Stimulated activated naive CD4-positive, alpha-beta T cell (primary cell): ENCODE results near the gene PLXNC1.

ENCODE experiments used
- DNase-seq, 6 experiments: peaks; one replicate each; lab custom pipeline; 2025; lab: John Stamatoyannopoulos, UW

Gene PLXNC1

DNA sequence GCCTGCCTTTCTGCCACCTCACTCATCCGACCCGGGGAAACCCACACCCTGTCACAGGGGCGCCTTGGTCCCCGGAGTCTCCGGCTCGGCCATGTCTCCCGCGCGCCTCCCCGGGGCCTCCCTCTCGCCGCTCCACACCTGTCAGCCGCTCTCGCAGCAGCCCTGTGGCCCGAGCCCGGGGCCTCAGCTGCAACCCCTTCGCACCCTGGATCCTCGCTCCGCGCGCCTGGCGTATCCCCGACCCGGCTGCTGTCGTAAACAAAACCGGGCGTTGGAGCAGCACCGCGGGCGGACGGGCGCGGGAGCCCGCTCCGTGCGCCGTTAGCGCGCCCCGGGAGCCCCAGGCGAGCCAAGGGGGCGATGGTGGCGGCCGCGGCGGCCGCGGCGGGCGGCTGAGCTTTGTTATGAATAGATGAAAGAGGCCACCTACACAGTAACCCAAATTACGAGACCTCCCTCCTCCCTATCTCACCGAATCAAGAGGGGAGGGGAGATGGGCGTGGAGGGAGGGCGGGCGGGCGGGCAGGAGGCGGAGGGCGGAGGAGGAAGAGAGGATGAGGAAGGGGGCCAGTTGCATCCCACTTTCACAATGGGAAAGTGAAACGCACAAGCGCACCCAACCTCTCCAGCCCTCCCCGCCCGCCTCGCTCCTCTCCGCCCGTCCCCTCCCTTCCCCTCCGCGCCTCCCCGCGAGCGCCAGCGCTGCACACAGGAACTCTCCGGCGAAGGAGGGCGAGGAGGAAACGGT, at the start of gene PLXNC1:
PLXNC1 (plus strand) TSS at position 587 of the 748 bp plus-strand sequence. CDS start 395 bp downstream, outside the sequence.
- peak; percentile 54 to 84 (median 59) for DNase-seq

DNA sequence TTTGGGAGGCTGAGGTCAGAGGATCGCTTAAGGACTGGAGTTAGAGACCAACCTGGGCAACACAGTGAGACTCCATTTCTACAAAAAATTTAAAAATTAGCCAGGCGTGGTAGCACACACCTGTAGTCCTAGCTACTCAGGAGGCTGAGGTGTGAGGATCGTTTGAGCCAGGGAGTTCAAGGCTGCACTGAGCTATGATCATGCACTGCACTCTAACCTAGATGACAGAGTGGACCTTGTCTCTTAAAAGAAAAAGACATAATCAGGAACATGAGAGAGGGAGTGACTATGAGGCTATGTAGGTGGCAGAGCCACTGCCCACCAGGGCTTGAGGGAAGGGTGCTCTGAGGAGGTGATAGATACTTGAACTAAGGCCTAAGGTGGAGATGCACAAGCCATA, 49.2 kb upstream of the PLXNC1 start:
- no peak for DNase-seq

DNA sequence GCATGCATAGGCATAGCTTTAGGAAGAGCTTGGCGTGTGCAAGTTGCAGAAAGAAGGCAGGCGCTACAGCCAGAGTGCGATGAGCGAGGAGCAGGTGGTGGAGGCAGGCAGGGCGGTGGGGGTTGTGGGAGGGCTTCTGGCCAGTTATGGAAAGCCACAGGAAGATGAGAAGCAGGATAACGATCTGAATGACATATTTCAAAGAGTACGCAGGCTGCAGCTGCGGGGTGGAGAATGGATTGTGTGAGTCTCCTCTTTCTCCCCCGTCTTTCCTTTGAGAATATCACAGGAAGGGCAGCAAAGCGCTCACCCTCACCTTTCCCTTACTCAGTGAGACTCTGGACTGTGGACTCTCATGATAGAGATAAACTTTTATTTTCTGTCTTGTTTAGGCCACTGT, 48.7 kb upstream of the PLXNC1 start:
- no peak for DNase-seq

DNA sequence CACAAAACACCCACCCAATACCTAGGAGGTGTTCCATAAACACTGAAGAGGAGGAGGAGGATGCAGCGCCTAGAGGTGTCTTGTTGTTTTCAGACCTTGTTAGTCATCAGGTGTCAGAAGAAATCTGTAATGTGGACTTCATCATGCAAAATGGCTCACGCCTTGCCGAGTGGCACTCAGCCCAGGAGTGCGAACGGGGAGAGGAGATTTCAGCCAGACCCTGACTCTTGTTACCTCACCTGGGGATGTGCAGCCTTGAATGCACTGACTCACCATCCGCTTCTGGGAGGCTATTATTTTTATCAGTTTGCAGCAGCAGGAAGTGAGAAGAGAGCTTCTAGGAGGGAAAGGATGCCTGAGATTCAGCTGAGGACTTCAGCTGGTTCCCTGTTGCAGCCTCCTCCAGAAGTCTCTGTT, 48.2 kb upstream of the PLXNC1 start:
- peak in 1 of 6 experiments; percentile 1 for DNase-seq

DNA sequence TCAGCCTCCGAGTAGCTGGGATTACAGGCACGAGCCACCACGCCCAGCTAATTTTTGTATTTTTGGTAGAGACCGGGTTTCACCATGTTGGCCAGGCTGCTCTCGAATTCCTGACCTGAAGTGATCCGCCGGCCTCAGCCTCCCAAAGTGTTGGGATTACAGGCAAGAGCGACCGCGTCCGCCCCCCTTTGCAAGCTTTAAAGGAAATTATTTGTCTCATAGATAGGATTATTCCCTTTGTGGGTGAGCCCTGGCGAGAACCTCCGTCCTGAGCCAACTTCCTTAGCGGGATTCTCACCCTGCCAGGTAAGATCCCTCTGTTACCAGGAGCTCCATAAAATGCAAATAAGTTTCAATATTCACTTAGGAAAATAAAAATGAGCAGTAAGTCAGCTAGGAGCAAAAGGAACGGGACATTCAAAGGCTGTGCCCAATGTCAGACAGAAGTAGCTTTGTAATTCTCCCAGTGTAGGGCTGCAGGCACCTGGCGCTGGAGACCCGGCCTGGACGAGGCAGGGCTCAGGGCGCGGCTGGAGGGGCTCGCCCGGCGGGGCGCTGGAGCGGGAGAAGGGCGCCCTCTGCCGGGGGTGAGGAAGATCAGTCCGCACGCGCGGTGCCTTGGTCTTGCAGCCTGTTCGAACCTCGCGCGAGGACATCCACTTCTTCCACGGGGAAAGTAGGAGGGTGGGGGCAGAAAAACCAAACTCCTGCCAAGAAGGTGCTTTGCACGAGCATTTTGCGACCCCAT, 47.2 kb upstream of the PLXNC1 start:
- peak; percentile 61 to 85 (median 66) for DNase-seq

DNA sequence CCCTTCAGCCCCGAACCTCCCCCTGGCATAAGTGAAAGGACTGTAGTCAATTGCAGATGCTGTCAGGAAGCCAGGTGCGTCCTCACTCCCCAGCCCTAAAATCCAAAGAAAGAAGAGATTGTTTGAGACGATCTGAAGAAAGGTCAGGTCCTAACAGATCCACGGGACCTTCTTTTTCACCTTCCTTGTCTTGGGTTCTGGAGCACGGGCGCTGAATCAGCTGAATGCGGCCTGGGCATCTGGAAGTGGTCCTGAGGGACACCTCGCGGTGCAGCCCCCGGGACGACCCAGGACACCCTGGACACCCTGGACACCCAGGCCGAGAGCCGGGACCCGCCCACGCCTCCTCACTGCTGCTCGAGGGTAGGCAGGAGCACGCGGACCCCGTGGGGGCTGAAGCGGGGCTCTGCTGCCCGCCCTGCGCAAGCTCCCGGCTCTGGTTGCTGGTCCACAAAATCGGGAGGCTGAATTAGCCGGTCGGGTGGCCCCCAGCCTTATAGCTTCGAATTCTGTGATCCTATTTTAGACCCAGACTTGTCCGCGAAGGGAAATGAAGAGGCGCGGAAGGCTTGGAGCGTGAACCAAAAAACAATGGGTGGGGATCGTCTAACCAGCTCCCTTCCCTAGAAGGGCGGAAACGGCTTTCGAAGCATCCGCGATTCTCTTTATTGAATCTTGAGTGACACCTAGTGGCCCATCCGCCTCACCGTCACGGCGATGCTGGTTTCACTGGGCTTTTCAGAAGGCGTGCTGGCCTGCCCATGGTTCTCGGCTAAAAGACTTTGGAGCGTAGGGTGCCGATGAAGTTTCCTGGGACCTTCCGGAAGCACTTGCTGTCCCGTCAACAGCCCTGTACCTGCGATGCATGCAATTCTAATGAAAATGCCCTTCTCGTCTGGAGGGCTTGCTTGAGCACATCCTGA, 46.4 kb upstream of the PLXNC1 start:
- DNase-seq, result peak; percentile 72 to 88 (median 75)

GRCh38 chr12:94103986-94104385, 44.4 kb upstream of the PLXNC1 start:
- no peak for DNase-seq

- no peak for DNase-seq
Observed at GRCh38 chr12:94107910-94108309, 40.5 kb upstream of the PLXNC1 start.

DNA sequence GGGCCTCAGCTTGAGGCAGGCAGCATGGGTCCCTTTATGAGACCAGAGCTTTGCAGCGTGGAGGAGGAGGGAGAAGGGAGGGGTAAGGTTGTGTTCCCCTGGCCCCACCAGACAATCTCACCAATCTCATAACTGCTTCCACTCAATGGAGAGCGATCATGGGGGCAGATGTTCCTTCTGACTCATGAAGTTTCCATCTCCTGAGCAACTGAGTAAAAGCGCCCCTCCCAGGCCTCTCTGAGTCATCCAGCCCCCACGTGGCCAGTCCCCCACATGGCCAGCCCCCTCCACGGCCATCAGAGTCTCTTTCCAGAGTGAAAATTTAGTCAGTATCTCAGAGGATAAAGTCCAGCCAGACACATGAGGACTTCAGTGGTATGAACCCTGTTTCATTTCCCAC, 39.2 kb upstream of the PLXNC1 start:
- DNase-seq, result no peak

DNA sequence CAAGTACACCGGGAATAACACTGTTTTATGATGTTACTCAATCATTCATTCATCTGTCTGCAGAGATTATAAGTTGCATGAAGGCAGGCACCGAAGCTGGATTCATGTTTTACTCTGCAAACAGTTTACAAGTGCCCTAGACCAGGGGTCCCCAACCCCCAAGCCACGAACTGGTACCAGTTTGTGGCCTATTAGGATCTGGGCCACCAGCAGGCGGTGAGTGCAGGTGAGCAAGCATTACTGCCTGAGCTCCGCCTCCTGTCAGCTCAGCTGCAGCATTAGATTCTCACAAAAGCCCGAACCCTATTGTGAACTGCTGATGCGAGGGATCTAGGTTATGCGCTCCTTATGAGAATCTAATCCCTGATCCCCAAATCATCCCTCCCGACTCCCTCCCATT, 38.1 kb upstream of the PLXNC1 start:
- DNase-seq, result no peak

DNA sequence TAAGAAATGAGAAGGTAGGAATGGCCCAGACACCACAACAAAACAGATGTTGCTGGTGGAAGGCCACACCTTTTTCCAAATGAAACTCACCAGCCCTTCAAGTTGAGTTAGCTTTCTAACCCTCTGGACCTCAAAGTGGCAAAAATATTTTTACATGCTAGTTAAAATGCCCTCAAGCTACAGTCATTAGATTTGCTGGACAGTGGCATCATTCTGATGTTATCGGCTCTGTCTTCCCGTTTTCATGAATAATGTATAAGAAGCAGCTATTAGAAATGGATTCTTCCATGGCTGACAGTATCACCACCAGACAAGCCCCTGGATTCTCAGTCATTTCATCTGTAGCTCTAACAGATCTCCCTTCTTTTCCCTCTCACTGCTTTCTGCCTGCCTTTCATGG, 37.1 kb upstream of the PLXNC1 start:
- no peak for DNase-seq

DNA sequence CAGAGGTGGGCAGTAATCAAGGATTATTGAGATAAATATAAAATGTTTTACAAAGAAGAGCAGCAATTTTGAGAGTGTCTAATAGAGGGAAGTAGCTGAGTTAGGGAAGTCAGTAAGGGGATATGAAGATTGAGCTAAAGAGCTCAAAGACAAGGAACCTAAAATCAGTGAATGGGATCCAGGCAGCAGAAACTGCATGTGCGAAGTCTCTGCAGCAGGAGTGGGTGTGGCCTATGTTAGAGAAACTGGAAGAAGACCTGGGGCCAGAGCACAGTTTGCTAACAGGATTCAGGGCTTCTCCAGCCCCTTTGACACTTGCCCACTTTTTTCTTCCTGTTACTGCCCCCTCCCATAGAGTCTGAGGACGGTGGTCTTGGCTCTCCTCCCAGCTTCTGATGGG, 36.3 kb upstream of the PLXNC1 start:
- DNase-seq, result no peak

GRCh38 chr12:94114166-94114565, 34.2 kb upstream of the PLXNC1 start:
- DNase-seq, result no peak

- DNase-seq, result no peak
Observed at GRCh38 chr12:94116191-94116590, 32.2 kb upstream of the PLXNC1 start.

DNA sequence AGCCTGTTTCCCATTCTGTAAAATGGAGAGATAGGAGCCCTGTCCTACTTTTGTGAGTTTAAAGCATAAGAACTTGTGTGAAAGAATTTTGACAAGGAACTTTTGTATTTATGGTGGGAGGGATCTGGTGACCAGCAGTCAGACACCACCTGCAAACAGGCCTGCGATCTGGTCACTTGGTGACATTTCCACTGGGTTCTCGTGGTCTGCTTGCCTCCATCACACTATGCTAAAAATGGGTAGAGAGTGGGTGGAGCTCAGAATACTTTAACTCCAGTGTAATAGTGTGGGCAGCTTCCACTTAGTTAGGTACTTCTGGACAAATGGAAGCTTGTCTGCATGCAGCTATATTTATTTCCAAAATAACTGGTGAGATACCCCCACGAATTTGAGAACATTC, 26.5 kb upstream of the PLXNC1 start:
- no peak for DNase-seq

DNA sequence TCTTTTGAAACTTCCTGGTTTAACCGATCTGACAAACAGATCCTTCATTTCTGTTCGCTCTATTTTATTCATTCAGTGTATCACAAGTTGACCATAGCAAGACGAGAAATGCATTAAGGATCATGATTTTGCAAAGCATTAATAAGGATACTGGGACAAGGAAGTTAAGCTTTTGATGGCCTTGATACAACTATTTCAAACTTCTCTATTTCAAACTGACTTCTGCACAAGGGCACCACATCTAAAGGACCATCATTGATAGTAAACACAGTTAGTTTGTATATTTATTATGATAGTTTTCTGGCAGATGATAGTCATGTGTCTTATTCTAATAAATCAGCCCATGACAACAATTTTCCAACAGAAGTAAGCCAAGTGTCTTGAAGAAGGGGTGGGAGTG, 25.8 kb upstream of the PLXNC1 start:
- DNase-seq, result no peak

- no peak for DNase-seq
Observed at GRCh38 chr12:94123127-94123526, 25.2 kb upstream of the PLXNC1 start.

GRCh38 chr12:94126067-94126466, 22.3 kb upstream of the PLXNC1 start:
- peak in 1 of 6 experiments; percentile 12 for DNase-seq

DNA sequence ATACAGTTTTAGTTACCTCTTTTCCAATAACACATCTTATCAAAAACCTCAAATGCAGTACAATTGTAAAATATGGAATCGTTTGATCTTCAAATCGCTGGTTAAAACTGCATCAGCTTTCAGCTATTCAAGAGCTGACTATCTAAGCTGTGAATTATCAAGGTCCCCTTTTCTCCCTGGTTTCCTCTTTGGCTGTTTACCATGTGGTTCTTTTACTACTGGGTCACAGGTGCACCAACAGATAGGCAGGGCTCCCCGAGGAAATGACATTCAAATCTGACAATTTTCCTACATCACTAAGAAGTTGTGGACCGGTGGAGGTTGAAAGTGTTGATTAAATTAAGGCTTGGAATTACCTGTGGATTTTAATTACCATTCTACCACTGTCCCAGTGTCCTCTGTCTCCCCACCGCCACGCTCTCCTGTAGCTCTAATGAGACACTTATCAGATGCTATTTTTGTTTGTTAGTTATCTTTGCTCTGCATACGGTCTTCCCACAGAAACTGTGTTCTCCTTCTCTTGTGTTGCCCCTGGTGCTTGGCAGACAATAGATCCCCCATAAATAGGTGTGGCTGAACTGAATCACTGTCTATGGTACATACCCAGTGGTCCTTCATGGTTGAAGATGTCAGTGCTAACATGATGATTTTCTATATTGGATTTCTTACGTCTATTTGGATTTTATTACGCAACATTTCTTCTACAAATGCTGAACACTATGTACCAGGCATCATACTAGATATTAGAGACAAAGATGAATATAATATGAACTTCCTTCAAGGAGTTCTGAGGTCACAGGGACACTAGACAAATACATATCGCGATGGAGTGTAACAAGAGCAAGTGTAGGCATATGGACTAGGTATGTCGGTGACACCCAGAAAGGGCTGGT, 20.9 kb upstream of the PLXNC1 start:
- DNase-seq, result no peak

DNA sequence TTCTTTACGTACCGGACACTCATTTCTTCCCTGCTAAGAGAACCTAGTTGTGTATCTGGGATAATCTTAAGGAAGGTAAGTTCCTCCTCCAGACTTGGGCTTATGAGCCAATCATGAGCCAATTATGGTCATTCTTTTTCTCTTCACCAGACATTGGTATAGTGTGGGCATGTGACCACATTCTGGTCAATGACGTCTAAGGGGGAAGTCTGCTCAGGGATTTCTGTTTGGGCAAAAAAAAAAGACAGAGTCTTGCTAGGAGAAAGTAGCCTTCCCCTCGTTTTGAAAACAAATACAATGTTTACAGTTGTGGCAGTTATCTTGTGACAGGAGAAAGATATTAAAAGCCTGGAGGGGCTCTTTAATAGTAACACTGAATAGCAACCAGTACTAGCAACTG, 20.1 kb upstream of the PLXNC1 start:
- DNase-seq, result no peak
